ENCODE measurements around the gene IGFBP5. TPM values are rescaled to one million over a fixed set of nuclear protein-coding genes. Genes with fewer than 3 reads are reported as not detected.

Gene IGFBP5
- total RNA-seq, 1 donor from 2014 or later, result 150 TPM

DNA sequence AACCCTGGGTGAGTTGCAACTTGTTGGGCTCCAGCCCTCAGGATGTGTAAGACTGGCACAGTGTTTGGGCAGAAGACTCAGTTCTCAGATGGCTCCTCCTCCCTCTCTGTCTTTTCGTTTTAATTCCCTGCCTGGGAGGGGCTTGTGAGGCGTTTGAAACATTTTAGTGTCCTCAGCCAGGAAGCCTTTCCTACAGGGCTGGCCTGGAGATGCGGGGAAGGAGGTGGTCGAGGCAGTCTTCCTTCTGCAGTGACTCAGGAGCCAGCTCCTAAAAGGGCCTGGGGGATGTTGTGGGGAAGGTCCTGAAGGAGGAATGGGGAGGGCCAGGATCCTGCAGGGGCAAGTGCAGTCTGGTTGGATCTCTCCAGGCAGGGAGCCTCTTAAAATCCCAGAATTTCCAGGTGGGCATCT is 22.1 kb upstream of the IGFBP5 start:
- DNase-seq (ENCODE audit: low spot score), result peak; percentile 8
- H3K27me3 Mint-ChIP-seq (ENCODE audit: insufficient read depth, low read depth), result no peaks in the 10 kb centered on the region
- Histone ChIP-seq H3K9ac (no peak overlapping the region), H4K20me1 (ENCODE audit: low read depth) (no peaks in the 10 kb centered on the region), H3K27me3 (no peaks in the 10 kb centered on the region), H3K4me3 (no peak overlapping the region), H3K4me2 (no peak overlapping the region), H3K27ac (no peak overlapping the region), H3K79me2 (ENCODE audit: low read depth) (no peaks in the 10 kb centered on the region), H2AFZ (replicated peaks) (peak overlapping the region; percentile 55), H3K36me3 (no peaks in the 10 kb centered on the region), H3K4me1 (peaks cover 6% of the 10 kb centered on the region), H3F3A (ENCODE audit: low read depth) (no peaks in the 10 kb centered on the region), H3K9me3 (ENCODE audit: low read depth) (no peaks in the 10 kb centered on the region)
- H3K4me3 Mint-ChIP-seq, result no peak overlapping the region
- TF ChIP-seq EZH2phosphoT487 (IDR thresholded peaks at IDR 0.05), result no peak
- TF ChIP-seq, protein P1, sequence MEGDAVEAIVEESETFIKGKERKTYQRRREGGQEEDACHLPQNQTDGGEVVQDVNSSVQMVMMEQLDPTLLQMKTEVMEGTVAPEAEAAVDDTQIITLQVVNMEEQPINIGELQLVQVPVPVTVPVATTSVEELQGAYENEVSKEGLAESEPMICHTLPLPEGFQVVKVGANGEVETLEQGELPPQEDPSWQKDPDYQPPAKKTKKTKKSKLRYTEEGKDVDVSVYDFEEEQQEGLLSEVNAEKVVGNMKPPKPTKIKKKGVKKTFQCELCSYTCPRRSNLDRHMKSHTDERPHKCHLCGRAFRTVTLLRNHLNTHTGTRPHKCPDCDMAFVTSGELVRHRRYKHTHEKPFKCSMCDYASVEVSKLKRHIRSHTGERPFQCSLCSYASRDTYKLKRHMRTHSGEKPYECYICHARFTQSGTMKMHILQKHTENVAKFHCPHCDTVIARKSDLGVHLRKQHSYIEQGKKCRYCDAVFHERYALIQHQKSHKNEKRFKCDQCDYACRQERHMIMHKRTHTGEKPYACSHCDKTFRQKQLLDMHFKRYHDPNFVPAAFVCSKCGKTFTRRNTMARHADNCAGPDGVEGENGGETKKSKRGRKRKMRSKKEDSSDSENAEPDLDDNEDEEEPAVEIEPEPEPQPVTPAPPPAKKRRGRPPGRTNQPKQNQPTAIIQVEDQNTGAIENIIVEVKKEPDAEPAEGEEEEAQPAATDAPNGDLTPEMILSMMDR (IDR thresholded peaks at IDR 0.05), result no peak
- TF ChIP-seq EZH2 (IDR thresholded peaks at IDR 0.05), result no peak
- peaks cover 21% of the 10 kb centered on the region for H3K4me1 Mint-ChIP-seq
- H3K9me3 Mint-ChIP-seq, result no peaks in the 10 kb centered on the region
- no peak overlapping the region for H3K27ac Mint-ChIP-seq
- H3K36me3 Mint-ChIP-seq, result no peaks in the 10 kb centered on the region

DNA sequence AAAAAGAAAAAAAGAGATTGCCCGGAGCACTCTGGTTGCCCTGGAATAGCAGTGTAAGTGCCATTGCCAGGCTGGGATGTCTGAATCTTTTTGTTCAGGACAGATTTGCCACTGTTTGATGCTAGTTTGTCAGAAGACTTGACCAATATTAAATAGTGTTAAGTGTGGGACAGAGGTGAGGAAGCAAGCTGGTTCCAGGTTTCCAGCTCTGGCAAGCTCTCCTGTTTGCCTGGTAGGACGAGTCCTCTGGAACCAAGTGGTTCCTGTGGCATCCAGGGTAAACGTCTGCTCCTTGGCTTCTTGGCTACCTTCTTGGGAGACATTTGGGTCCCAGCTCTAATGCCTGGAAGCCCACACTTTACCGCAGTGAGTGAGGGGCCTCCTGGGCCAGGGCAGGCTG is 20.8 kb upstream of the IGFBP5 start:
- H3K9me3 ChIP-seq (ENCODE audit: low read depth), result no peaks in the 10 kb centered on the region
- no peak overlapping the region for H3K27ac Mint-ChIP-seq
- no peak for DNase-seq (ENCODE audit: low spot score)
- H3K4me1 Mint-ChIP-seq, result peaks cover 27% of the 10 kb centered on the region
- no peak overlapping the region for H3K4me3 ChIP-seq
- no peak overlapping the region for H2AFZ ChIP-seq (replicated peaks)
- no peaks in the 10 kb centered on the region for H3K9me3 Mint-ChIP-seq
- no peaks in the 10 kb centered on the region for H3K27me3 Mint-ChIP-seq (ENCODE audit: insufficient read depth, low read depth)
- no peak overlapping the region for H3K4me2 ChIP-seq
- no peaks in the 10 kb centered on the region for H3K27me3 ChIP-seq
- H3K27ac ChIP-seq, result no peak overlapping the region
- no peak overlapping the region for H3K4me3 Mint-ChIP-seq
- peaks cover 6% of the 10 kb centered on the region for H3K4me1 ChIP-seq
- H3K36me3 Mint-ChIP-seq, result no peaks in the 10 kb centered on the region
- no peaks in the 10 kb centered on the region for H3K36me3 ChIP-seq
- H4K20me1 ChIP-seq (ENCODE audit: low read depth), result no peaks in the 10 kb centered on the region
- no peaks in the 10 kb centered on the region for H3F3A ChIP-seq (ENCODE audit: low read depth)
- TF ChIP-seq EZH2 (IDR thresholded peaks at IDR 0.05) (no peak), EZH2phosphoT487 (IDR thresholded peaks at IDR 0.05) (no peak)
- TF ChIP-seq, protein P1 (IDR thresholded peaks at IDR 0.05), result no peak
- H3K79me2 ChIP-seq (ENCODE audit: low read depth), result no peaks in the 10 kb centered on the region
- no peak overlapping the region for H3K9ac ChIP-seq

DNA sequence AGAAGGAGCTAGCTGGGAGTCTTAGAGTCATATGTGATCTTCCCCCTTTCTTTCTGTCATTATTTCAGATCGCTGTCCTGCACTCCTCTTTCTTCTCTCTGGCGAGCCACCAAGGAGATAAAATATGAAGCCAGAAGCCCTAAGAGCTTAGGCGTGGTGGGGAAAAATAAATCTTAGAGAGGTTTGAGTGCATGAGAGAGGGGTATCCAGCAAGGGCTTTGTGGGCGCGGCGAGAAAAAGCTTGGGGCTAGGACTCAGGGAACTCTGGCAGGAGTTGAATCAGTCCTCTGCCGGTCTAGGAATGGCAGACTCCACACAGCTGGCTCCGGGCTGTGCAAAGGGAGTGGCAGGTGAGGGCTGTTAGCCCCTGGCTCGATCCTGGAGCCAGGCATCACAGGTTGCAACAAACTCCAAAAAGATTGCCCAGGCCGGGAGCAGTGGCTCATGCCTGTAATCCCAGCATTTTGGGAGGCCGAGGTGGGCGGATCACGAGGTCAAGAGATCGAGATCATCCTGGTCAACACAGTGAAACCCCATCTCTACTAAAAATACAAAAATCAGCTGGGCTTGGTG is 20.1 kb upstream of the IGFBP5 start:
- Mint-ChIP-seq H3K9me3 (no peaks in the 10 kb centered on the region), H3K27ac (no peak overlapping the region), H3K27me3 (ENCODE audit: insufficient read depth, low read depth) (no peaks in the 10 kb centered on the region), H3K36me3 (no peaks in the 10 kb centered on the region), H3K4me1 (peaks cover 33% of the 10 kb centered on the region), H3K4me3 (no peak overlapping the region)
- Histone ChIP-seq H2AFZ (replicated peaks) (no peak overlapping the region), H3K79me2 (ENCODE audit: low read depth) (no peaks in the 10 kb centered on the region), H3K4me3 (no peak overlapping the region), H4K20me1 (ENCODE audit: low read depth) (no peaks in the 10 kb centered on the region), H3K27ac (no peak overlapping the region), H3F3A (ENCODE audit: low read depth) (no peaks in the 10 kb centered on the region), H3K9me3 (ENCODE audit: low read depth) (no peaks in the 10 kb centered on the region), H3K27me3 (no peaks in the 10 kb centered on the region), H3K9ac (no peak overlapping the region), H3K4me1 (peaks cover 6% of the 10 kb centered on the region), H3K4me2 (no peak overlapping the region), H3K36me3 (no peaks in the 10 kb centered on the region)
- DNase-seq (ENCODE audit: low spot score), result no peak
- no peak for TF ChIP-seq EZH2phosphoT487 (IDR thresholded peaks at IDR 0.05)
- TF ChIP-seq, protein P1 (IDR thresholded peaks at IDR 0.05), result no peak
- no peak for TF ChIP-seq EZH2 (IDR thresholded peaks at IDR 0.05)
